Stimulated activated CD4-positive, alpha-beta T cell treated with anti-CD3 and anti-CD28 coated beads, Interleukin-12 subunit alpha, Interleukin-12 subunit beta, amount 100 ng/mL, for 48 hours (primary cell): Measurements from ENCODE around the gene PLEKHA1.

Experiments
- DNase-seq, 3 donors: peaks; one replicate each; pipeline ENCODE4 v3.0.0-alpha.2; 2020; ENCODE audit warnings: low read depth in 2 of 3, low spot score in 1 of 3

PLEKHA1 gene

GRCh38 chr10:122375679-122376160 is 1.2 kb downstream of the PLEKHA1 start:
- no peak for DNase-seq

GRCh38 chr10:122376364-122376961 is 2.0 kb downstream of the PLEKHA1 start:
- no peak for DNase-seq

GRCh38 chr10:122379041-122379440 is 4.5 kb downstream of the PLEKHA1 start:
- DNase-seq, result no peak

GRCh38 chr10:122379537-122379936 is 5.0 kb downstream of the PLEKHA1 start:
- DNase-seq, result no peak

GRCh38 chr10:122380703-122381102 is 6.2 kb downstream of the PLEKHA1 start:
- no peak for DNase-seq

GRCh38 chr10:122381680-122382079 is 7.2 kb downstream of the PLEKHA1 start:
- DNase-seq, result no peak

DNA sequence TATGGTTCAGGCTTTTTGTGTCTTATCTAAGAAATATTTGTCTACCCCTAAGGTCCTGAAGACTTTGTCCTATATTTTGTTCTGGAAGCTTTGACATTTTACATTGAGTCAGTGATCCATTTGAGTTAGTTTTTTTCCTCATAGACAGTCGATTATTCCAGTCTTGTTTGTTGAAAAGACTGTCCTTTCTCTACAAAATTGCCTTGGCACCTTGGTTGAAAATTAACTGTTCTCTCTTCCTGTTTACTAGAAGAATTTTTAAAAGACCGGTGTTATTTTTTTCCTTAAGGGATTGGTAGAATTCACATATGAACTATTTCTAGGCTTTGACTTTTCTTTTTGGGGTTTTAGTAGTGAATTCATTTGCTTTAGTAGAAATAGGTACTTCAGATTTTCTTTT is 12.0 kb downstream of the PLEKHA1 start:
- no peak for DNase-seq

DNA sequence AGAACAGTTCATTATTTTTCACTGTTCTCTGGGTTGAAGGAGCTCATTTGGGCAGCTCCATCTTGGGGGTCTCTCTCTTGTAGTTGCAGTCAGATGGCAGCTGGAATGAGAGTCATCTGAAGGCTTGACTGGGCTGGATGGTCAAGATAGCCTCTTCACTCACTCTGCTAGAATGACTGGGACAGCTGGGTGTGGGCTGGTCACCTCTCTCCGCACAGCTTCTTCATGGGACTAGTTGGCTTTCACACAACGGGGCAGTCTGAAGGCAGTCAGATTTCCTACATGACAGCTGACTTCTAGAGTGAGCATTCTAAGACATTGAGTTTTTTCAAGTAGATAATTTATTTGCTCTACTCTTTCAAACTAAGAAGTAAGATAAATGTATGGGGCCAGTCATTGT is 13.1 kb downstream of the PLEKHA1 start:
- no peak for DNase-seq

- DNase-seq, result peak in 2 of 3 donors; percentile 23 to 32
Measured at GRCh38 chr10:122388287-122388997, 13.9 kb downstream of the PLEKHA1 start.

- no peak for DNase-seq
Measured at GRCh38 chr10:122390271-122390670, 15.8 kb downstream of the PLEKHA1 start.

DNA sequence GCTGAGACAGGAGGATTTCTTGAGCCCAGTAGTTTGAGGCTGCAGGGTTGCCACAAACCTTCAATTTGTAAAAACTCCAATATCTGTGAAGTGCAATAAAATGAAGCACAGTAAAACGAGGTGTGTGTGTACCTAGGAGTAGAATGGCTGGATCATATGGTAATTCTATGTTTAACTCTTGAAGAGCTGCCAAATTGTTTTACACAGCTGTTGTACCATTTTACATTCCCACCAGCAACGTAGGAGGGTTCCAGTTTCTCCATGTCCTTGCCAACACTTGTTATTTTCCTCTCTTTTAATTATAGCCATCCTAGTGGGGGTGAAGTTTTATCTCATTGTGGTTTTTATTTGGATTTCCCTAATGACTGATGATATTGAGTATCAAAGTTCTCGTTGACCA is 16.2 kb downstream of the PLEKHA1 start:
- DNase-seq, result no peak

DNA sequence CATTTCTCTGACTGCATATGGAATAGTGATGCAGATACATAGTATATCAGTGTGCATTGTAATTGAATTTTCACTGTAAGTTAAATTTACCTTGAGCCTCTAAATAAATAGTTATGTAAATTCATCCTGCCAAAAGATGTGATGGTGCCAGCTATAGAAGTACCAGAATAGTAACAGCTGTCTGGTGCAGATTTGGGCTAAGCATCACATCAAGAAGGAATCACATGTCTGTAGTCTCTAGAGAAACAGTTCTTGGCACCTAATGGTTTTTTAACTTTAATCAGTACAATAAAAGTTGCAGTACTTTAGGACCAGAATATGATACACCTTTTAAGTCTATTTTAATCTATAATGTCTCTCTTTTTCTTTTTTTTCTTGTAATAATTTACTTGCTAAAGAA is 17.4 kb downstream of the PLEKHA1 start:
- DNase-seq, result no peak

GRCh38 chr10:122392835-122393234 is 18.3 kb downstream of the PLEKHA1 start:
- no peak for DNase-seq

- DNase-seq, result no peak
Measured at GRCh38 chr10:122393288-122393687, 18.8 kb downstream of the PLEKHA1 start.

DNA sequence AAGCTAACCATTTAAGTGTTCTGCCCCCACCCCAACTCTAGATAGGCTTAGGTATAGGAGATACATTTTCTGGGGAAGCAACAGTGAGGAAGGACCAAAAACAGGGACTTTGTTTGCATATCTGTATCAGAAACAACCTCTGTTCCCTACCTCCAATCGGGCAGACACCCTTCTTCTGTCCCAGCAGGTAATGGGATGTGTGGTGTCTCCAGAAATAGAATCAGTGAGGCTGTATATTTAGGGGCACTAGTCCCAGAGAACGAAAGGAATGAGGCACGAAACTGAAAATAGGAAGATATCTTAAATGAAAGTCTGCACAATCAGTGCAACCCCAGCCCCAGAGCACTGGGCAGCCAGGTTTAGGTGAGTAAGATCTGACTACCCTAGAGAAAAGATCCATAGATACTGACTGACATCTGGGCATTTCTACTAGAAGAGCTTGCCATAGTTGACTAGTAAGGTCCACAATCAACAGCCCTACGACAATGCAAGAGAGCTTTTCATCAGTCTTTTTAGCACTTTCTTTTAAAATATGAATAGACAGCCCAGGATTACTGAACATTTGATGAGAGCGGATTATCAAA is 28.1 kb downstream of the PLEKHA1 start:
- DNase-seq, result no peak

DNA sequence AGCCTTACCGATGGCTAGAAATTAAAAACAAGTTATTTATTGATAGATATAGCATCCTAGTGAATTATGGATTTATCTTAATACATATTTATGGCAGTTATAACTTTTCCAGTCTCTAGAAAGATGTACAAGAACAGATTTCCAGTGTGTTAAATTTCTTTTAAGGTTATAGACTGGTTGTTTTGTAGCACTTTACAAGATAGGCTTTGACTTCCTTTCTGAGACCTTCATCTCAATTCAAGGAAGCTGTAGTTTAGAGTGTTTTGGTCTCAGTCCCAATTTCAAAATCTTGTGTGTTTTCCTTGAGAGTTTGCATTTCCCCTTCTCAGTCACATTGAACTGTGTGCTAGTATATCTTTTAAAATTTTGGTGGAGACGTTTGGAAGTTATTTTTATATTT is 30.1 kb downstream of the PLEKHA1 start:
- DNase-seq, result no peak

DNA sequence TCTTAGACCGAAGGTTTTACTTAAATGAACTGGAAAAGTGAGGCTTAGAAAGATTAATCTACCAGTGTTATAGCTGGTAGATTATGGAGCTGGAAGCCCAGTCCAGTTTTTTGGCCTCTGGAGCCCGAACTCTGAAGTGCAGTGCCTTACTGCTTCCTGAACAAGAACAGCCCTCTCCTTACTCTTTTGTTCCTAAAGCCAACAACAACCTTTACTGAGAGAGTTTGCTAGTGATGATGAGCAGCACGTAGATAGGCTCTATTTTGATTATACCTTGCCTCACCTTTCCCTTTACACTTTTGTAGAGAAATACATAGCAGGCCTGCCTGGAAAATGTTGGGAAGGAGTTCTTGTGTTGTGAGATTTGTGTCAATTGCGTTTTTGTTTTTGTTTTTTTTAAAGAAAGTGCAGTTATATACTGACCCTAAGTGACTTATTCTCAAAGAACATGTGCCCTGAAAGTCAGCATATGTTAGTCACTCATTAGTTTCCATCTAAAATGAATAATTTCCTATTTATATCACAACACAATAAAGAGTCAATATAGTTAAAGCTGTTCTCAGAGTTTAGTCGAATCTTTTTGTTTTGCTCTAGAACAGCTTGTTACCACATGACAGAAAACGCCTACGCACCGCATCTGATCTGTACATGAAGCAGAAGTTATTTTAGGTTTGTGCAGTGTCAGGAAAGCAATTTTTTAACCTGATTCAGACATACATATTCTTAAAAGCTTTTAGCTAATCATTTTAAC is 33.0 kb downstream of the PLEKHA1 start:
- peak in 2 of 3 donors; percentile 16 to 61 for DNase-seq

GRCh38 chr10:122413327-122413726 is 38.8 kb downstream of the PLEKHA1 start:
- DNase-seq, result no peak

DNA sequence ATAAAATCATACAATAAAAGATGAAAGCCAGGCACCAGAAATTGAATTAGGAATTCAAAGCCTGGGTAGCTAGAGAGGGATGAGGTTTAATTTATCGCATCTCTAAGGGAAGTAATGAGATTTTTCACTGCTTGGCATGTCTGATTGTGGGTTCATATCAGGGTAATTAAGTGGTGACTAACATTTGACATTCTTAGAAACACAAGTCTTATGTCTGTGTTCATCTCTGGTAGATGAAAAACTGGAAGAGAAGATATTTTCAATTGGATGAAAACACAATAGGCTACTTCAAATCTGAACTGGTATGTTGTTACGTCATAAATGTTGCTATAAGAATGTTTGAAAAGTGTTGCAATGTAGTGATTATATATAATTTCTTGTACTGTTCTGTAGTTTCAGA is 43.2 kb downstream of the PLEKHA1 start:
- no peak for DNase-seq

- no peak for DNase-seq
Measured at GRCh38 chr10:122419016-122419415, 44.5 kb downstream of the PLEKHA1 start.

GRCh38 chr10:122419876-122420623 is 45.5 kb downstream of the PLEKHA1 start:
- DNase-seq, result no peak
